ENCODE measurements around the gene MTMR10. TPM values are rescaled to one million over a fixed set of nuclear protein-coding genes. Genes with fewer than 3 reads are reported as not detected.

Gene MTMR10
- polyA plus RNA-seq, 1 donor: 20.8 TPM

DNA sequence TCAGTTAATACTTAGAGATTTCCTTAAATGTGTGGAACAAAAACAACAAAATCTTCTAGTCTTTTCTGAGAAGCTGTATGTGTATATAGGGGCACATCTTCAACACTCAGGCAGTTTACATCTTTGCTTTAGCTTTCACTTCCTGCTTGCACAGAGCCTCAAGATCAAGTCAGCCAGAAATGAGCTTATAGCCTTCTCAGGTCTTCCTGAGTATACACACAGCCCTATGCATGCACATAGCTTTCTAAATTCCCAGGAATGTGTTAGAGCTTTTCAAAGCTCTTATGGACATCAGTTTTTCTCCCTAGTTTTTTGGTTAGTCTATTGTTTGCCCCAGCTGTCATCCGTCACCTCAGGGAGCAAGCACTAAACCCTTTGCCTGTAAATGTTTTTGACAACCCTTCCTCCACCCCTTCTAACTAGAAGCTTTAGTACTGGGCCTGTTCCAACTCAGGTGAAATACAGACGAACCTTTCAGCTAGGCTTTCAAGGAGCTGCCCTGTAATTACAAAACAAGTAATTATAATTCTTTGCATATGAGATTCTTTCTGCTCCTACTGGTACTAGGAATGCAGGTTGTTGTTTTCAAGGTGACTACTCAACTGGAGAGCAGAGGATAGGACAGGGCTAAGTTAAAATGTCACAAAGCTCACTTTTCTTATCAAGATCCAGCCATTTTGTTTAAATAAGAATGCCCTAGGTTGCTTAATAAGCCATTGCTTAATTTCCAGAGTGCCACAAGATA is 22.6 kb upstream of the MTMR10 start:
- DNase-seq: no peak

DNA sequence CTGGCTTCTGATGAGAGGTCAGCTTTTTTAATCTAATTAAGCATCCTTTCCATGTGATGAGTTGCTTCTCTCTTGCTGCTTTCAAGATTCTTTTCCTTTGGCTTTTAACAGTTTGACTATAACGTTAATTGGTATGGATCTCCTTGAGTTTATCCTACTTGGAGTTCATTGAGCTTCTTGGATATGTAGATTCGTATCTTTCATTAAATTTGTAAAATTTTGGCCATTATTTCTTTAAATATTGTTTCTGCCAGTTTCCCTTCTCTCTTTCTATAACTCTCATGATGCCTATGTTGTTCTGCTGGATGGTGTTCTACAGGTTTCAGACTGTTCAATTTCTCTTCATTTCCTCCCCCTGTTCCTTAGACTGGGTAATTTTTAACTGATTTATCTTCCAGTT is 21.0 kb upstream of the MTMR10 start:
- DNase-seq: no peak

DNA sequence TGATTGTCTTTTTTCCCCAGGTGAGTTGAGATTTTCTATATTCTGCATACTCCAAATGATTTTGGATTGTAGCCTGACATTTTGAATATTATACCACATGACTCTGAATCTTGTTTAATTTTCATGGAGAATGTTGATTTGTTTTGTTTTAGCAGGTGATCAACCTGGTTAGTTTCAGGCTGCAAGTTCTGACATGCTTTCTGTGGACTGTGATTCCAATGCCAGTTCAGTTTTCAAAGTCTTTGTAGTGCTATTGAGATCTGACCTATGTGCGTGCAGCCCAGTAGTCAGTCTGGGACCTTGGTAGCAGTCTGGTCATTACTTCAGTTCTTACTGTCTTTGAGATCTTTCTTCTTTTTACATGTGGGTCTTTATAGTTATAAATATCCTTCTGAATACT is 18.6 kb upstream of the MTMR10 start:
- DNase-seq: no peak

DNA sequence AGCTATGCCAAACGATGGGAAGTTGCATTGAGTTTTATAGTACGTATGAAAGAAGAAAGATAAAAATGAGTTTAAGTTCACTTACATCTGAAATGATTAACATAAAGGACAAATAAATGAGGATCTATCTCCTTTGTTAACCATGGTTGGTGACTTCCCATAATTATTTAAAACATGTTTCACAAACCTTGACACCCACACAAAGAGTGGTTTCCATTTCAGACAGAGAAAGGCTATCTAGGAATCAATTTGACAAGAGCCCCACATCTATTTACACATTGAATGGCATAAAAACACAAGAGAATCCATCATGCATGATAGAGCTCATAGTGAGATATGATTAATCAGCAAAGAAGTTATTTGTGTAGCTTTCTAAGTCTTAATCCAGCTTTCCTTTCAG is 14.2 kb upstream of the MTMR10 start:
- DNase-seq: no peak

DNA sequence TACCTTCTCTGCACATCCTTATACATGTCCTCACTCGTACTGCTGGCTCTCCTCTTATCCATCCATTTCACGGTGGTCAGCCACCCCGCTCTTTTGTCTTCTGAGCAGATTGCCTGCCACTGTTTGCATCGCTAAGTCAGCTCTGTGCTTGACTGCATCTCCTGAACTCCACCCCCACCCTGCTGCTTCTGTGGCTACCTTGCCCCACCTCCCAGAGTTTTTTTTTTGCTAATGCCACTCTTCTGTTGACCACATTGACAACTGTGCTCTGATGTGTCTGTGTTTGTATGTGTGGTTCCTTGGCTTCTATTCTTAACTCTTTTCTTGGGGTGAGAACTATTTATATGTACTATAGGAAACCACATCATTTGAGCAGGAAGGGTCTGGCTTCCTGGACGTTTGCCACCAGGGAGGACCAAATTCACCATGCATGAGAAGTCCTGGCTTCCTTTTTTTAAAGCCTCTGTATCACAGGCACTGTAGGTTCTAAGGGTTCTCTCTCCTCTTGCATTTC is 12.8 kb upstream of the MTMR10 start:
- DNase-seq: peak; percentile 11

DNA sequence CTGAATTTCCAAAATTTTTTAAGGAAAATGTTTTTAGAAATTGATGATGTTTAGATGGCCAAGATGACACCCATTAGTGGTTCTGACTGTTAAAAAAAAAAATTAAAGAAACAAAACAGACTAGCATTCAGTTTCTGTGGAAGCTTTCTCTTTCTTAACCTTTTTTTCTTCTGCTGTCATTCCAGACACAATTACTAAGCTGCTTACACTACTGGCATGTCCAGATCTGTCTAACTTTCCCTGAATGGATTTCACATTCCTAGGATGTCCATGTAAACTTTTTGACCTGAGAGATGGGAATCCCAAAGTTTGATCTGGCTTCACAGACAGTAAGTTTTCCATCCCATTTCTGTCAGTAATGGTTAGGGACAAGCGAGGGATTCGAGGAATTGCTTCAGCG is 10.3 kb upstream of the MTMR10 start:
- DNase-seq: no peak

DNA sequence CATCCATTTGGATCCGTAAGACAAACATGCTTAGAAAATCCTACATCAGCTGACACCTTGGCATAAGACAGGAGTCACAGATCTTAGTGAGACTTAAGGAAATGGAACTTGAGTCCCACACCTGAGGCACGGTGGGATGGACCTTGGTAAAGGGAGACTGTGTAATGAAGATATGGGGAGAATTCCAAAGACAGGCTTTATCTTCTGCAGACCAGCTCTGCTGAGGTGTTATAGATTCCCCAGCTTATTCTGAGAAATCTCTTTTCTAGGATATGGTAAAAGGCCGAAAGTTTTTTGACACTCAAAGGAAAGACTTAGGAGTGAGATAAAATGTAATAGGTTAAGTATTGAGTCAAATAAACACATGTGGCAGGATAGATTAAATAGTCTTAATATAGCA is 8.3 kb upstream of the MTMR10 start:
- no peak for DNase-seq

DNA sequence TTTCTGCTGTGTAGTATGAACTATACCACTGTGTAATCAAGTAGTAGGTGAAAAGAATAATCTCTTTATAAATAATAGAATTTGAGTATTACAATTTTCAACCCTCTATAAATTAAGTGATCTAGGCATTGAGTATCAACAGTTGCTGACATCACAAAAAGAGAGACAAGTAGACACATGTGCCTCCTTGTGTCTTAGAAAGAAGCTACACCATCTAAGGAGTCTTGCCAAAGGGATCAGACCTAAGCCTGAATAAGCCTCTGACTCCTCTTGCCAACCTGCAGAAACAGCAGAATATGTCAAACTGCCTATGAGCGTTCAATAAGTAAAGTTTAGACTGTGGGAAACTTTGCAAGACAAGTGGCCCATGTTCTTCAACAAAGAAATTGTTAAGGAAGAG is 5.8 kb upstream of the MTMR10 start:
- DNase-seq: no peak

DNA sequence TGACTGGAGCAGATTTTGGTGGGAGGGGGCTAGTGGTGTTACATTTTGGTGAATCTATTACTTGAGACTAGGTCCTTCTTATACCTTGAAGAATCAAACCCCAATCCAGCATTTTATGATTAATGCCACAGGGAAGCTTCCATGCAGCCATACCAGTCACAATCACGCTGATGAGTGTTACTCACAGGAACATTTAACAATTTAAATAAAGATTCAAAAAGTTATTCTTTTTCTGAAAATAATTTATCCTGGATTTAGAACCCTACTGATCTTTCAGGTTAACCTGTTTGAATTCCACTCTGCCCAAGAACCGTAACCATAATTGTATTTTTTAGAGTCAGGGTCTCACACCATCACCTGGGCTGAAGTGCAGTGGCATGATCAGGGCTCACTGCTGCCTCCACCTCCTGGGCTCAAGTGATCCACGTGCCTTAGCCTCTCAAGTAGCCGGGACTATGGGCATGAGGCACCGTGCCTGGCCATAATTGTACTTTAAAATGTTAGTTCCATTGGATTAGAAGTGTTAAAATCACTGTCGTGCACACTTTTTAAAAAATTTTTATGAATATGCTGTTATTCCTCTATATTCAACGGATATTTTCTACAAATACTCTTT is 929 bp upstream of the MTMR10 start:
- no peak for DNase-seq

DNA sequence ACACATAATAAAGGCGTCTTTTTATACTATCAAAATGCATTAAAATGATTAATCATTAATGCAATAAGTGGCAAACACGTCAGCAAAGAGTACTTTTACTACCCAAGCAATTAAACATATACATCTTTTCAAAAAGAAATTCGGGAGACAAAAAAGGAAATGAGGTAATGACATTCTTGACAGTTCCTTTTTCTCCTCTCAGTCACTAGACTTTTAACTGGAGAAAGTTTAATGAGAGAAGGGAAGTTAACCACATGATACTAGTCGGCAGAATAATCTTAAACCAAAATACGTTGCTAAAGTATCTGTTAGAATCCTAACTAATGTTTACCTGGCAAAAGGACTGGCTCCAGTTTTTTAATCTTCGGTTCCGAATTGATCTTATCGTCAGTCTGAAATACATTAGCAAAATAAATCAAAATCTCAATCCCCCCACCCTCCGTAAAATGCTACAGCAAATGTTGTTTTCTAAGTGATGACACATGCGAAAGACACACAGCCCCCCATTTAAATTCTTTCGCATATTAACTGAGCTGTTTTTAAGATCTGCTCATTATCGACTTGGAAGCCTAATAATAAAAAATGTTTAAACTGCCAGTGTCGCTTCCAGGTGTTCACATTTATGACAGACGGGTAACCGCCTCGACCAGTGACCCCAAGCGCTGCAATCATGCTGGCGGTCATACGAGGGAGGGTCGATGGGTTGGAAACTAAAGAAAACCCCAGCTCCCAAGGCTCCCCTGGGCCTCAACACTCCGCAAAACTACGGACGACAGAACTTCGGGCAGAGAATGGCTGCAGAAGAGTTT is 778 bp downstream of the MTMR10 start:
- DNase-seq: no peak

DNA sequence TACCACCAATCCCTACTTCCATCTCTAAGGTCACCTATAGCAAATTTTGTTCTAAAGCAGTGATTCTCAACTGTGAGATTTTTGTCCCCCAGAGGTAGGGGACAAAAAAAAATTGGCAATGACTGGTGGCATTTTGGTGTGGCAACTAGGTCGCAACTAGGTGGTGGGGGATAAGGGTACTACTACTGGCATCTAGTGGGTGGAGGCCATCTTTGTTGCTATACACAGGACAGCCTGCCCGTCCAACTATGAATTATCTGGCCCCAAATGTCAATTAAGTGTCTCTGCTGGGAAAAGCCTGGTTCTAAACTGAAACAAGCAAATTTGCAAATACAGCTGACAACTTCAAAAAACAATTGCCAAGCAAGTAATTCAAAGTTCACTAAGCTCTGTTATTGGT is 1.4 kb downstream of the MTMR10 start:
- DNase-seq: no peak

DNA sequence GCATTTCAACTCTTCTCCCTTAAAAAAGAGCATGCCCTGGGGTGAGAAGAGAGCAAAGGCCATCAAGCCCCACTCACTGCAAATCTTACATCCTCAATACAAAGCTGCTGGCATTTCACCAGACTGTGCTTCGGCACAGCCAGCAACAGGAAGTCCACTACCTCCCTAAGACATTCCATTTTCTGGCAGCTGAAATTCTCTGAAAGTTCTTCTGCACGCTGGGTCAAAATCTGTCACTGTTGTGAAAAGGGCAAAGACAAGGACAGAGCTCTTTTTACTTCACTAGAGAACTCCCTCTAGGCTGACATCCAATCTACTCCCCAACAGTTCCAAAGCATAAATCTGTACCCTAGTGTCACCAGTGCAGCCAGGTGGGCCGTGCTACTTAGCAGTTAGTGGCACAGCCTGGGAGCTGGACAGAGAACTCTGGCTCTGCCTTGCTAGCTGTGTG is 6.3 kb downstream of the MTMR10 start:
- no peak for DNase-seq

DNA sequence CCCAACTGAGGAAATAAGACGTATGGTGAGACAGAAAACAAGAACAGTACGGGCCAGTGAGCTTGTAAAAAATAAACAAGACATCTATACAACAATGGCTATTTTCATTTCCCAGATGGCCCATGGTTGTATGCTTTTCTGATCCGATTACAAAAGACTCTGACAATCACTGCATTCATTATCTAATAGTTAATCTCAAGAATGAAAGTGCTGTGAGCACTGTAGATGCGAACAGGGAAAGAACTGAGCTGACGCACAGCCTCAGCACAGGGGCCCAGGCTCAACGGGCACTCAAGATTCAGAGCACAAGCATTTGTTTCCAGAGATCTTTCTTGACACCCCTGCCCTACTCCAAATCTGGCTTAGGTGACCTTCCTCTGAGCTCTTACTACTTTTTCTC is 6.9 kb downstream of the MTMR10 start:
- DNase-seq: no peak

DNA sequence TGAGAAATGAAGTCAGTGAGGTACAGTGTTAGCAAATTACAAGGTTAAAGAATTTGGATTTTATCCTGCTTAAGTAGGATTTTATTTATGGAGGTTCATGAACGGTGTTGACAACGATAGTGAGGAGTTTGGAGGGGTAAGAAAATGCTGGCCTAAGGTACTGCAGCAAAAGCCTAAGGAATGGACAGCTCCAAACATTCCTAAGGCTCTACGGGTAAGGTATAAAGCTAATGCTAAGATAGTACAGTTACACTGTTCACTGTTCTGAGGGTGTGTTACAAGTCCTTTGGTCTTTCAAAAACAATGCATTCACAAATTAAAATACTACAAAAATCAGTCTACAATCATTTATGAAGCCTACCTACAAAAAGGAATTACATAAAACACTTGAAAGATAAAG is 7.3 kb downstream of the MTMR10 start:
- DNase-seq: no peak

DNA sequence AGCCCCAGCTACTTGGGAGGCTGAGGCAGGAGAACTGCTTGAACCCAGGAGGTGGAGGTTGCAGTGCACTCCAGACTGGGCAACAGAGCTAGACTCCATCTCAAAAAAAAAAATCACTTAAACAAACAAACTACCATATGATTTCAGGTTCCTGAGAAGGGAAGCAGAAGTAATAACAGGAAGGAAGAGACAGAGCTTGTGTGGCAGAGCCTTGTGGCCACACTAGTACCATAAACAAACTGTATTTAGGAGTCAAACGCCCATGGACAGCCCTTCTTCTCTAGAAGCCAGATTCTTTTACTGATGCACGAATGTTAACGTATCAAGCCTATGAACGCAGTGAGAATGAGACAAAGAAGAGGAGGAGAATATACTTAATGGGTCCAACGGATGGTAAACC is 12.0 kb downstream of the MTMR10 start:
- no peak for DNase-seq

DNA sequence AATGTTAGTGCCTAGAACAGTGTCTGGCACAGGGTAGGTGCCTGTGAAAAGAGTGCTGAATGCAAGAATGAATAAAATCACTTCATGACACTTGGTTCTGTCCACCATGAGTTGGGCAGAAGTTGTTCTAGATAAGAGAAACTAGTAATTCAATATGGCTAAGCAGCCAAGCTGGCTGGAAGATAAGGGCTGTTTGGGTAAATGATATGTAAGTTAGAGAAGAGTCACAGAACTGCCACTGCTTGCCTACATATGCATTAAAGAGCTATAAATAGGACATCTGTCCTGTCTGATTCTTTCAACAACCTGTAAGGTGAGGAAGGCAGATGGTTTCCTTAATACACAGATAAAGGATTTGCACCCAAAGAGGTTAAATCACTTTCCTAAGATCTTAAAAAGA is 13.1 kb downstream of the MTMR10 start:
- DNase-seq: no peak

DNA sequence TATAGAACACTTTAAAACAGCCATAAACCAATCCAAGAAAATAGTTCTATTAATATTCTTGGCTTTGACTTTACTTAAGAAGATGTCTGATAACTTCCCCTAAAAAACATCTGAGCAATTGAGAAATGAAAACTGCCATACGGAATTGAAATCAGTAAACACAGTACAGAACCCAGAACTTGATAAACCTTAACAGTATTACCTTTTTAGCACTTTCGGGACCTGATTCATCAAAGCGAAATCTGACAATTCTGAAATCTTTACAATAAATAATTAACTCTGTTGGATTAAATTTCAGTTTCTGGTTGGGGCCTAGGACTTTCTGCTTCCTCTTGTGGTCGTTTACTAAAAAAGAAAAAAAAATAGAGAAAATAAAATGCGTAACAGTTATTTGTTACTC is 17.3 kb downstream of the MTMR10 start:
- no peak for DNase-seq

DNA sequence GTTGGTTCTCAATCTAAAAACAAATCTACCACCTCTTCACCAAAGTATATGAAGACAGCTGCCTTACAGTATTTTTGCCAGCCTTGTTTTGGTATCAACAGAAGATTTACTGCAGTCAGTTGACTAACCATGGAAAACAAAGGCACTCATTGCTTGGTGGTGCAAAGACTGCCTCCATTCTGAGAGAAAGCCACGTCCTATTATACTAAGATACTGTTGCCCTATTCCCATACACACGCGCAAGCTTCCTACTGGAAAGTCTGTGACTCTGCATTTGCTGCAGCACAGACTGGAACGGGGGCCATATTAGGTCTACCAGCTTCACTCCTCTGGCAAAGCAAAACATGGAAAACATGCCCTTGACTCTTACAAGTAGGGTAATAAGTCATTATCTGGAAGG is 18.0 kb downstream of the MTMR10 start:
- DNase-seq: no peak

DNA sequence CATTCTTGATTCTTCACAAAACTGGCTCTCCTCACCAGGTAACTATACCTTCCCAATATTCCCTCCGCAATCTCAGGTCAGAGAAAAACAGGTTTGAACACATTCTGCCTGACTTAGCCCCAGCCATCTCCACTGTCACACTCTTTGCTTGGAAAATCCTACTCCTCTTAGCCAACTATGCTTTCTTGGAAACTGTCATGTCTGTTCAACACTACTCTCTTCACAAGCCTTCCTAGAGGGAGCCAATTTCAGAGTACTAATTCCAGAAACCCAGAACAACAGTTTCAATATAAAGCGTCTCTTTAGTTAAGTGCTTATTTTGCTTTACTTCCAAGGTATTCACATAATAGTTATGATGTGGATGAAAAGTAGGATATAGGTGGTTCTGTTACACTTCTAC is 21.7 kb downstream of the MTMR10 start:
- no peak for DNase-seq

DNA sequence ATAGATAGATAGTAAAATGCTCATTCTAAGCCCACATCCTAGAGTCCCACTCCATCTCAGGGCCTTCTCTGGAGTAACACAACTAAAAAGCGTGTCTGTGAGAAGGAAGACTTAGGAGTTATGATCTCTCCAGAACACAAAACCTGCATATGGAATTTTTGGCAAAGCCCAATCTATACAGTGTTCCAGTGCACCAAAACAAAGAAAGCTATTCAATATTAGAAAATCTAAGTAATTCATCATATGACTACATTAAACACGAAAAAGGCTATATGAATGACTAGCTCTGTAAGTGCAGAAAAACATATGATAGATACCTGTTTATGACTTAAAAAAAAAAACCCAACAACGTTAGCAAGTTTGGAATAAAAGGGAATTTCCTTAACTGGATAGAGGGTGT is 27.7 kb downstream of the MTMR10 start:
- DNase-seq: no peak

DNA sequence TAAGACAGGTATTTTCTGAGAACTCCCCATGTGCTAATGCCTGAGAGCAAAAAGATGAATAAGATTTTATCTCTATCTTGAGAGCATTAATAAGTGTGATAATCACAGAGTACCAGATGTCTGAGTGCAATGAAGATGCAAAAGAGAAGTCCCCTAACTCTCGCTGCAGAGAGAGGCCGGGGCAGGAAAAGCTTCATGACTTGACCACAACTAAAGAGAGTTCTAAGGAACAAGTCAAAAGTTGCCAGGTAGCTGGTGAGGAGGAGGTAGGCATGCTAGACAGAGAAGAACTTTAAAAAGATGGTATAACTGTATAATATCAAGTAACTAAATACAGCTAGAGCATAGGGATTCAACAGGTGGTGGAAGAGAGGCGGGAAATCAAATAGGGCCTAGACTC is 28.8 kb downstream of the MTMR10 start:
- DNase-seq: no peak

DNA sequence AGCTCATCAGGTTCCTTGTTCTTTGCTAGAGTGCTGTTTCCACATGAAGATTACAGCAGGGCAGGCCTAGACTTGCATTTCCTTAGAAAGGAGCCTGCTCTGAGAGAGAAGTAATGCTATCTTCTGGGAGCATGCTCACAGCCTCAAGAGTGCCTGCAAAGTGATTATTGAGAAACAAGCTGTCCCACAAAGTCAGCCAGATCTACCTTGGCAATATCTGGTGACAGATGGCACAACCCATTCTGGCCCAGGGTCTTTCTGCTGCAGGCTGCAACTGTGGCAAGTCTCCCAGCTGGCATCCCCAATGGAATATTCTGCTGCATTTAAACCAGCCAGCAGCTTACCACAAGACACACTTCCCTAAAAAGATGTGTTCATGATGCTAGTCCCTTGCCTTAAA is 29.3 kb downstream of the MTMR10 start:
- no peak for DNase-seq

DNA sequence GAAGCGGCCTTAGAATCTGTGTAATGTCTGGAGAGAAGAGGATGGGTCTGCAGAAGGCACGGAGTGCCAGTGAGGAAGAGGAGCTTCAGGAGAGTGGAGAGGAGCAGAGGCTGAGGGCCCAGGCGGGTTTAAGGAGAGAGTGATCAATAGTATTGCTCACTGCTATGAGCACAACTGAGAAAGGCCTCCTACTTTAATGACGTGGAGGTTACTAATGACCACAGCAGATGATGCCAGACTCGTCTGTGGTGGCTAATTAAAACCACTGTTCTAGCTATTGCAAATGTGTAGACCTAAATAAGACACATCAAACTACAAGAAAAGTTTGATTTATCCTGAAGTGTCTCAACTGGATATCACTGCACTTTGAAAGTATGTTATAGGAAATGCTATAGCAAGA is 33.2 kb downstream of the MTMR10 start:
- DNase-seq: no peak

Data from hindlimb muscle (tissue), 1 donor.